ENCODE data around the gene GNMT. TPM values are rescaled to one million over a fixed set of nuclear protein-coding genes. Genes with fewer than 3 reads are reported as not detected.
A peak's percentile ranks its signal among the peaks of the same experiment; 100 is the strongest.

GNMT gene
- total and polyA plus RNA-seq, 9 of the 15 experiments (the other 6 are each of a cell fraction or from before 2014, with no cell fraction given), result 0.11 to 0.29 (median 0.15) TPM; not detected in 6

DNA sequence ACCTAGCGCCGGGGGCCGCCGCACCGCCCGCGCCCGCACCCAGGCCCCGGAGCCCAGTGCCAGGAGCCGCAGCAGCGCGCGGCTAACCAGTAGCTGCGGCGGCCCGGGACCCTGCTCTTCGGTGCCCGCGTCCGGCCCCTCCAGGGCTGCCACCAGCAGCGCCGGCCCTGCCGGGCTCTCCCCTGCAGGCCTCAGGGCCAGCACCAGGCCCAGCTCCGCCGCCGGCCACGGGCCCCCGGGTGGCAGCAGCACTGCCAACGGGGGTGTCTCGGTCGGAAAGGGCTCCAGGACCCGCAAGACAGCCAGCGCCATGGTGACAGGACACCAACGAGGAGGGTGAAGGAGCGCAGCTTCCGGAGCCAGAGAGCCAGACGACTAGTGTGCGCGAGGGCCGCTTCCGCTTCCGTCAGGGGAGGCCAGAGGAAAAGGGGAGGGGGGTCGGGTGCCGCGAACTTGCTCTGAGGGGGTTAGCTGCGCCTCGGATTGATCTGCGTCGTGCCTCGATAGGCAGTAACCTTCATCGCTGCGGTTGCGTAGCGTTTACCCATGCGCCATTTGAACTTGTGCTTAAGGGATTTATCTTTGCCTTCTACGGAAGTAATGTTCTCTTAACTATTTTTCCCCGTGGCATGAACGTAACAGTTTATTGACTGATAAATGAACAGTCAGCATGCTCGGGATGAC is 18.4 kb downstream of the GNMT start, which contains the start of gene PEX6 (continued):
- TF ChIP-seq, protein P1, sequence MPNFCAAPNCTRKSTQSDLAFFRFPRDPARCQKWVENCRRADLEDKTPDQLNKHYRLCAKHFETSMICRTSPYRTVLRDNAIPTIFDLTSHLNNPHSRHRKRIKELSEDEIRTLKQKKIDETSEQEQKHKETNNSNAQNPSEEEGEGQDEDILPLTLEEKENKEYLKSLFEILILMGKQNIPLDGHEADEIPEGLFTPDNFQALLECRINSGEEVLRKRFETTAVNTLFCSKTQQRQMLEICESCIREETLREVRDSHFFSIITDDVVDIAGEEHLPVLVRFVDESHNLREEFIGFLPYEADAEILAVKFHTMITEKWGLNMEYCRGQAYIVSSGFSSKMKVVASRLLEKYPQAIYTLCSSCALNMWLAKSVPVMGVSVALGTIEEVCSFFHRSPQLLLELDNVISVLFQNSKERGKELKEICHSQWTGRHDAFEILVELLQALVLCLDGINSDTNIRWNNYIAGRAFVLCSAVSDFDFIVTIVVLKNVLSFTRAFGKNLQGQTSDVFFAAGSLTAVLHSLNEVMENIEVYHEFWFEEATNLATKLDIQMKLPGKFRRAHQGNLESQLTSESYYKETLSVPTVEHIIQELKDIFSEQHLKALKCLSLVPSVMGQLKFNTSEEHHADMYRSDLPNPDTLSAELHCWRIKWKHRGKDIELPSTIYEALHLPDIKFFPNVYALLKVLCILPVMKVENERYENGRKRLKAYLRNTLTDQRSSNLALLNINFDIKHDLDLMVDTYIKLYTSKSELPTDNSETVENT (CRISPR knock-in tag; IDR thresholded peaks at IDR 0.05), result peak; percentile 75
- TF ChIP-seq ESRRB (CRISPR knock-in tag; IDR thresholded peaks at IDR 0.05; ENCODE audit: borderline replicate concordance) (0 out of 2 replicates have a peak, but pooled peaks have one; percentile 9), CTBP1 (IDR thresholded peaks at IDR 0.05; ENCODE audit: borderline replicate concordance) (no peak; the same call in none of the 2 replicates), HES1 (IDR thresholded peaks at IDR 0.05; ENCODE audit: low read depth) (no peak), CGGBP1 (CRISPR knock-in tag; IDR thresholded peaks at IDR 0.05) (0 out of 2 replicates have a peak, but pooled peaks have one; percentile 19), ZNF124 (CRISPR knock-in tag; IDR thresholded peaks at IDR 0.05) (no peak), HMGN3 (IDR thresholded peaks at IDR 0.05; ENCODE audit: borderline replicate concordance, extremely low read depth, insufficient read length, low read depth, low read length) (peak; percentile 62), ATF7 (IDR thresholded peaks at IDR 0.05) (peak; percentile 74), TOE1 (IDR thresholded peaks at IDR 0.05; ENCODE audit: borderline replicate concordance) (no peak), TOE1 (CRISPR knock-in tag; IDR thresholded peaks at IDR 0.05; ENCODE audit: borderline replicate concordance, low read depth) (no peak), ZNF76 (CRISPR knock-in tag; IDR thresholded peaks at IDR 0.05; ENCODE audit: borderline replicate concordance) (0 out of 2 replicates have a peak, but pooled peaks have one; percentile 3), E2F8 (IDR thresholded peaks at IDR 0.05; ENCODE audit: low read depth, partially characterized antibody) (peak; percentile 81), COPS2 (conservative IDR thresholded peaks at IDR 0.05) (no peak), POLR2G (IDR thresholded peaks at IDR 0.05; ENCODE audit: low read depth, low read length) (peak; percentile 98), ZNF668 (CRISPR knock-in tag; IDR thresholded peaks at IDR 0.05) (no peak), ZNF766 (CRISPR knock-in tag; conservative IDR thresholded peaks at IDR 0.05) (peak; percentile 73; the same call in 1 of the 2 replicates)
- TF ChIP-seq, protein P2, sequence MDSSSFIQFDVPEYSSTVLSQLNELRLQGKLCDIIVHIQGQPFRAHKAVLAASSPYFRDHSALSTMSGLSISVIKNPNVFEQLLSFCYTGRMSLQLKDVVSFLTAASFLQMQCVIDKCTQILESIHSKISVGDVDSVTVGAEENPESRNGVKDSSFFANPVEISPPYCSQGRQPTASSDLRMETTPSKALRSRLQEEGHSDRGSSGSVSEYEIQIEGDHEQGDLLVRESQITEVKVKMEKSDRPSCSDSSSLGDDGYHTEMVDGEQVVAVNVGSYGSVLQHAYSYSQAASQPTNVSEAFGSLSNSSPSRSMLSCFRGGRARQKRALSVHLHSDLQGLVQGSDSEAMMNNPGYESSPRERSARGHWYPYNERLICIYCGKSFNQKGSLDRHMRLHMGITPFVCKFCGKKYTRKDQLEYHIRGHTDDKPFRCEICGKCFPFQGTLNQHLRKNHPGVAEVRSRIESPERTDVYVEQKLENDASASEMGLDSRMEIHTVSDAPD (CRISPR knock-in tag; IDR thresholded peaks at IDR 0.05), result no peak

Data from K562 (cell line).